Right hindlimb (tissue), 1 donor: ENCODE results near the gene NDUFV2.
"Not testable (repeated sequence)": the region's sequence is repeated elsewhere in the genome, so short reads cannot be mapped to it uniquely, and the experiment has no call there.

ENCODE experiments used
- DNase-seq: peaks from one replicate; pipeline ENCODE4 v3.0.0-alpha.2; 2018

Gene NDUFV2

DNA sequence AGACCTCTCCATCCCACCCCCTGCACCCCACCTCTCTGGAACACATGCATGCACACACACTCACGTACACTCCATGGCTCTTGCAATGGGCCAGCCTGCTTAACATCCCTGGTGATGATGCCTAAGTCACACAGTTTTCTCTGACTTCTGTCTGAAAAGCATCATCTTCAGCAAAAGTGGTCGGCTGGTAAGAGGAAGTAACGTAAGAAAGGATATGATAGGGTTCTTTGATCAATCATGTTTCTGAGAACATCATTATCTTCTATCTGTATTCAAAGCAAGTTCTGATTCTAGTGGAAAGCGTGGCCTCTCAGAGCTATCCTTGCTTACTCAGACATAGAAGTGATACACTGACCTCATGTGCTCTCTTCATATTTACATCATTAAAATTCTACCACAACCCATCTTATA is 11.4 kb upstream of the NDUFV2 start:
- DNase-seq: no peak

DNA sequence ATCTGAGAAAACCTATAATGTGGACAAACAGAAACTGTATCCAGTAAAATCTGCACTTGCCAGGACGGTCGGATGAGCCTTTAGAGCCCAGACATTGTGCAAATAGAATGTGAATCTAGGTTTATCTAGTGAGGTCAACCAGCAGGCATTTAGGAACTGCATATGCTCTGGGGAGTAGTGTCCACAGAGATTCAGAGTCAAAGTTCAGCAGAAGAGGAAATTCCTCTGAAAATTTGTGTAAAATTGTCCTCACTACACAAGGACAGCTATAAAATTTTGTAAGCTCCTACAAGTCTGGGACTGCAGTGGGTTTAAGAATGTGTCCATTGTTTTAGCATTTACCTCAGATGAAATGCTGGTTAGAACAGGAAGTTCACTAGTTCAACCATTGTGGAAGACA is 9.8 kb upstream of the NDUFV2 start:
- no peak for DNase-seq

DNA sequence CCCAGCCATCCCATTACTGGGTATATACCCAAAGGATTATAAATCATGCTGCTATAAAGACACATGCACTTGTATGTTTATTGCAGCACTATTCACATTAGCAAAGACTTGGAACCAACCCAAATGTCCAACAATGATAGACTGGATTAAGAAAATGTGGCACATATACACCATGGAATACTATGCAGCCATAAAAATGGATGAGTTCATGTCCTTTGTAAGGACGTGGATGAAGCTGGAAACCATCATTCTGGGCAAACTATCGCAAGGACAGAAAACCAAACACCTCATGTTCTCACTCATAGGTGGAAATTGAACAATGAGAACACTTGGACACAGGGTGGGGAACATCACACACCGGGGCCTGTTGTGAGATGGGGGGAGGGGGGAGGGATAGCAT is 9.4 kb upstream of the NDUFV2 start:
- not testable (repeated sequence) for DNase-seq

DNA sequence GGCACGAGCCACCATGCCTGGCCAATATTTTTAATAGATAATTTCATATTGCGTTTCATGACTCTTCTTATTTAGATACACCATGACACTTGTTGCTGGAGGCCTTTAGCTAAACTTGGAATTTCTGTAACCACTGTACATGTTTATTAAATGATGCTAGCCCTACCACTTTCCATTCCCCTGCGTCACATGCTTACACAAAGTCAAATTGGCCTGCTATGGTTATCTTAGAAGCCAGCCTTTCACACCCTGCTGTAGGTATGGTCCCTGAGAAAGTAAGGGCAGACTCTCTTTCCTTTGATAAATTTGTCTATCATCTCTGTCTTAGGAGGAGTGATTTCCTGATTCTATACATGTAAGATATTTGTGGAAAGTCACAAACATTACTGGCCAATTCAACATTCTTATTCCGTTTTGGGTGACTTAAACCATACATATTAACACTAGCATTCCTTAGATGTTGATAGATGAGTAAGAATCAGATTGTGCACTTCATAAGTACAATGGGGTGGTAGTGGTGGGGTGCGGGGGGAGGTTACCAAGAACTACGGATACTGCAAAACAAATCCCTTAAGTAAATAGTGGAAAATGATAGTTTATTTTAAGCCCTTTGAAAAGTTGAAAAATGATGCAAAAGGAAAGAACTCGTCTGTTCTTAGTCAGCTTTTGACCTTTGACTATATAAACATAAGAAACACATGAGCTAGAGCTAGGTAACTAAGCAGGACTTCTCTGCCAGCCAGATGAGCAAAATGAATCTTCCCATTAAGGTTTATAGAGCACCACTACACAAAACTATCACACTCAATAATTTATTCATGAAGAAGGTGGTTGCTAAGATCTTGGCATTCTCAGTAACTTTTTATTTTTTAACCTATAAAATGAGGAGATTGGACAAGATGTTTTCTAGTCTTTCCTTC is 7.9 kb upstream of the NDUFV2 start:
- no peak for DNase-seq

DNA sequence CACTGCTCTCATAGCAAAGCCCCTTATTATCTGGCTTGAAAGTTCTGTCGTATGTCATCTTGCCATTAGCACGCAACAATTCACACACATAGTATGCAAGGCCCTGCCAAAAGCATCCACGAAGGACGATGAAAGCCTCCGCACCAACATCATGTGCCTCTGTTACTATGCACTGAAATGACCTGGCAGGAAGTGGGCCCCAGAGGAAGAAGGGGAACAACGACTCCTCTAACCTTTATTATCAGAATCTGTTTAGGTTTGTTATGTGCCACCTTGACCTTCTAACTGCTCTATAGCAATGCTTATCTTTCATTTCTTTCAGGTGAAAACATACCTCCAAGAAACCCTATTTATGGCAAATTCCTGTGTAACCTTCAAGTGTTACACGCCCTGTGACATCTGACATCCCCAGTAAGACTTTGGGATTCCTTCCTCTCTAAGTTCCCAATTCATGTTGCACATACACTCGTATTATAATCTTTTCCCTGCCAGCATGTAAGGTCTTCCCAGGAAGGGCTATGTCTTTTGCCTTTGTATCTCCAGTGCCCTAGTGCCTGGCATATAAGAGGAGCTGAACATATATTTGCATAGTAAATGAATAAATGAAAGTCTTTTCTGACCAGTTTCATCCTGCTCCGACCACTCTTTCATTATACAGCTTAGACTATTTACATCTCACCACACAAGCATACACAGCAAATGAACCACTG is 7.0 kb upstream of the NDUFV2 start:
- DNase-seq: no peak

DNA sequence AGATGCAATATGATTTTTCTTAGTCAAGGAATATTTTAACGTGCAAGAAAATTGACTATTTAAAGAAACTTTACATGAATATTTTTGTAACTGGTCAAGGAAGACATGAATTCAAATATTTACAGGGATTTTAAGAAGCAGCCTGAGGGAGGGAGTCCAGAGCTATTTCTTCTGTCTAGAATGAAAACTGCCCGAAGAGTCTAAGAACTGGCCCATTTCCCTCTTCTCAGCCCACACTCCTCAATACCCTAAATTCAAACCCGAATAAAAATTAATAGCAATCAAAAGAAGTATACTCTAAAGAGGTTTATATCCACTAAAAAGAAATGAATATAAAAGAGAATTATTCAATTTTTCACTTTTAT is 6.5 kb upstream of the NDUFV2 start:
- DNase-seq: no peak

DNA sequence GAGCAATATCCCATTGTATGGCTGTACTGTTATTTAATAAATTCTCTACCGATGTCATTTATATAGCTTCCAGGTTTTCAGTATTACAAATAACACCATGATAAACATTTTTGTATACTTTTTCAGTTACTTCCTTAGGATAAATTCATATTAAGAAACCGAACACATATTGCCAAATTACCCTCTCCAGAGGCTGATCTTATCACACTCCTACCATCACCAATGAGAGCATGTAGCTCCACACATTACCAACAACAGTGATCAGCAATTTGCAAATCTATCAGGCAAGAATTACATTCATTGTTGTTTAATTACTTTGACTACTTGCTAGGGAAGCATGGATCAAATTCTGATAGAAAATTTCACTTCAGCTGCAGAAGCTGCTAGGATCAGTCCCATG is 5.8 kb upstream of the NDUFV2 start:
- no peak for DNase-seq

DNA sequence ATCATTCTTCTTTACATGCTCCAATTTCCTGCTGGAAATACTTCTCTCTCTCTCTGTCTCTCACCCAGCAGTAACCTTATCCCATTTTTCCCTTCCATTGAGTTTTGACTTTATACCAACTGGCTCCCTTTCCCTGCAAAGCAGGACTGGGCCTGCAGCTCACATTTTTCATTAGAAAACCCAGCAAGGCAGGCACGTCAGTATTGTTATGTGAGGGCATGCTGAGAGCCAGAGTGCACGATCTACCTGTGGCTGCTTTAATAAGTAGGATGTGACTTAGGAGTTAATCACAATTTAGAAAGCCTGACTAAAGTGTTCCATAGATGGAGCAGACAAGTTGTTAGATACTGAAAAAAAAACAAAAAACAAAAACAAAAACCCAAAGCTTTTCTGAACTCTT is 5.2 kb upstream of the NDUFV2 start:
- DNase-seq: no peak

DNA sequence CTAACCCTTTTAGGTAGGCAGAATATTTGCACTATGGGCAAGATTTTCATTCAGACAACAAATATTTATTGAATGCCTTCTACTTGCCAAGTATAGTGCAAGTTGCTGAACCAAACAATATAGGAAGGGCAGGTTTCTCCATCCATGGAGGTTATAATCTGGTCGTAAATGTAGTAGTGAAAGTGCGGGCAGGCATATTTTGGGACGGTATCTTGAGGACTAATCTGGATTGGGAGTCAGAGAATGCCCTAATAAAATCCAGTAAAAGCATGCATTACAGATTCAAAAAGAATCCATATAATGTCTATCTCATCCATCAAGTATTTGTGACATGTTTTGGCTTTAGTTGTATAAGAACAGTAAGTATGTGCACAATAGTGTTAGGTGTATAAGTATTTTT is 1.7 kb upstream of the NDUFV2 start:
- no peak for DNase-seq

DNA sequence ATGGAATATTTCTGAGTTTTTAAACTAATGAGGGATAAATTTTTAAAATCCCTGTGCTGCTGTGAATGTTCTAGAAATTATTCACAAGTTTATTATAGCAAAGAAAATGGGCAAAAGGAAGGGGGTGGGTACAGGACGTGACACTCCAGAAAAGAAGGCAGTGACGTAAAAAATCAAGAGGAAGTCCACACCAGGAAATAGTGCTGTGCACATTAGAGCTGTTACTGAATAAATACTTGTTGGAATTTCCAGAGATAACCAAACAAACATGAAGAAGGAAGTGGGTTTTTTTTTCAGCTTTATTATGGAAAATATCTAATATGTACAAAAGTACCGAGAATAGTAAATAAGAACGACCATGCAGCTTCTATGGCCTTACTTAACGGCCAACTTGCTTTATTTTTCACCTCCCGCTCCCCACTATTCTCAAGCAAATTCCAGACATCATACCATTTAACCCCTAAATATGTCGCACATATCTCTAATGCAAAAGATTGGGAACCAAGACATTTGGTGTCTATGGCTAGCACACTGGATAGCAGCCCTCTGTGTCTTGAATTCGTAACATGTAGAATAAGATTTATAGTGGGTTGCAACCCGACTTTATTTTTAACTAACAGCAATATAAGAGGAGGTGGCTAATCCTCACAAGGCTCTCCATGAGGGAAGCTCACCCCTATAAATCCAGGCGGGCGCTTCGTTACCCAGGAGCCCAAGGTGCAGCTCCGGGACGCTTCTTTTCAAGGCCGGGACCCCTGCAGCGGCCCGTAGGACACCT is 580 bp upstream of the NDUFV2 start:
- no peak for DNase-seq

DNA sequence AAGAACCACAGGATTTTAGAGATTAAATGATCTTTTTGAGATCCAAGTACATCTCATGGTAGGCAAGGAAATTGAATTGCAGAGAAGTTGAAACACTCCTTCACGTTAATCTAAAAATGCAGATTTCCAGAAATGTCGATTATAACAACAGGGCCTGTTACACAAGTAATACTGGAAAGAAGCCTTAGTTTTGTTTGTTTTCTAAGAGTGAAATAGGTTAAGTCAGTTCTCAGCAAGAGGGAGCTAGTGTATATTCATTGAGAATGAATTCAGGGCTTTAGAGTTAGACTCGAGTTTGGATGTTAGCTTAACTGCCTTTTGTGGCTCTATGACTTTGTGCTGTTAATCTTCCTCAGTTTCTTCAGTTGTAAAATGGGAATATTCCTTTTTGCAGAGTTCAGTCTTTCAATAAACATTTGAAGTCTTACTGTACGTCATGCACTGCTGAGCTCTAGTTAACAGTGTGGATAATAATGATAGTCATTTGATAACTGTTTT is 926 bp downstream of the NDUFV2 start:
- no peak for DNase-seq

DNA sequence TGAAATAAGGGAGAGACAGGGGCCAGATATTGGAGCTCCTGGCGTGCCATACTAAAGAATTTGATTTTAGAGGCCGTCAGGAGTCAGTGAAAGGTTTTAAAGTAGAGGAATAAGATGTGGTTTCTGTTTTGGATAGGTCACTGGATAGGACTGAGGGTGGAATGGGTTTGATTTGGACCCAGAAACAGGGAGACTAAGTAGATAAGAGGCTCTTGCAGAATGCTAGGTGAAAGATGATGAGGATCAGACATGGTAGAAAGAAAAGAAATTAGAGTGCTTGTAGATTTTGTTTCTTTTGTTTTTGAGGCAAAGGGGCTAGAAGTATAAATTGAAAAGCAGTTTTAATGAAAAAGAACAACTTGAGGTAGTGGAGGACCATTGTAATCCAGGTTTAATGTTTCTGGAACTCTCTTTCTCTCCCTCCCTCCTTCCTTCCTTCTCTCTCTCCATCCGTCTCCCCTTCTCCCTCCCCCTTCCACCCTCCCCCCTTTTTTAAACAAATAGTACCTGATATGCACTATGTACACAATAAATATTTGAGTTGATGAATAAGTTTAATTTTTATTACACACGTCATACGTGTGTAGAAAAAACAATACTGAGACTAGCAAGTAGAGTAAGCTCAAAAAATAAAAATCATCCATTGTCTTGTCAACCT is 1.9 kb downstream of the NDUFV2 start:
- no peak for DNase-seq

DNA sequence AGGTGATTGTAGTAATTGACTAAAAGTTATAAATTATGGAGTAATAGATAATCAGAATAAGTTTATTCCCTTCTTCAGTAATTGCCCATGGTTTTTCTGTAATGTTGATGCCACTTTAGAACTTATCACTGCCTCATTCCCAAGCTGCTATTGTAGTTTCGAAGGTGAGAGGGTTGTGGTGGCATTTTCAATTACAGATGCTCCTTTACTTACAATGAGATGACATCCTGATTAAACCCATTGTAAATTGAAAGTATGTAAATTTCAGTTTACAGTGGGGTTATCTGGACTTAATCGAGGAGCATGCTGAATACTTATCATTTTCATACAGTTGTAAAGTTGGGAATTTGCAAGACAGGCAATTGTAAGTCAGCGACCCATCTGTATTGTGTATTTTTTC is 2.9 kb downstream of the NDUFV2 start:
- DNase-seq: no peak

DNA sequence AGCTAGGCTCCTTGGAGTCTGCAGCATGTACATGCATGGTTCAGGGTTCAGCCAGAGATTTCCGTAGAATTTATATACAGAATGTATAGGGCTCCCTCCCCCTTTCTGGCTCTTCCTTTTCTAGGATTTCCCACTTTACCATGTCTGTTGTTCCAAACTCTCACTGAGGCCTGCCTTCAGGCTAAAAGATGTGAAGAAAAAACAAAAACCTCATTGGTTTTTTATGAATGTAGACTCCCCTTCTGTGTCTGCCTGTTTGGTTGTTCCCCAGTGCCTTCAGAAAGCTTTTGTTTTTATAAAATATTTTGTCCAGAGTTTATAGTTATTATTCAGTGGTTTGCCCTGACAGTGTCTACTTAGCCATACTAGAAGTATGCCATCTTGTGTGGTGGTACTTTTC is 3.6 kb downstream of the NDUFV2 start:
- DNase-seq: no peak

DNA sequence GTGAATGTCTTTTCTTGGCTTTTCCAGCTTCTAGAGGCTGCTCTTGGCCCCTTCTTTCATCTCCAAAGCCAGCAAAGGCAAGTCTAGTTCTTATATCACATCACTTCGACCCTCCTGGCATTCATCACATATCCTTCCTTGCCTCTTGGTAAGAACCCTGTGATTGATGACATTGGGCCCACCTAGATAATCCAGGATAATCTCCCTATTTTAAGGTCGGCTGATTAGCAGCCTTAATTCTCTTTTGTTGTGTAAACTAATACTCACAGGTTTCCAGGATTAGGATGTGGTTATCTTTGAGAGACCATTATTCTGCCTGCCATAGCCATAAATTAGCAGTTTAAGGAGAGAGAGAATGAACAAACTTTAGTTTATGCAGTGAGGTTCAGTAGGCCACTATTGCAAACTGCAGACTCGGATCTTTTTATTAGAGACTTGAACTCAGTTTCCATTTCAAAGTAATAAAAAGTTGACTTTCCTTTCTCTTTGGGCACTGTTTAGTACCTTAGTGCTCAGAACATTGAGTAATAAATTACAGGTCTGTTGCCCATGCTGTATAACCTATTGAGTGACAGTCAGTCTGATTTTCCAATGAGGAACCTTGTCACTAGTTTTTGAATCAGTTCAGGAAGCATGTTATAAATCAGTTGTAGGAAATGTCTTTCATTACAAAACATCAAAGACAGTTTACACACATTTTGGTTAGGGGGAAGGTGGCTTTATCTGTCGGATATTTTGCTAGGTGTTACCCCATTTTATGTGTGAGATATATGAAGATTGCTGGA is 4.5 kb downstream of the NDUFV2 start:
- DNase-seq: no peak

DNA sequence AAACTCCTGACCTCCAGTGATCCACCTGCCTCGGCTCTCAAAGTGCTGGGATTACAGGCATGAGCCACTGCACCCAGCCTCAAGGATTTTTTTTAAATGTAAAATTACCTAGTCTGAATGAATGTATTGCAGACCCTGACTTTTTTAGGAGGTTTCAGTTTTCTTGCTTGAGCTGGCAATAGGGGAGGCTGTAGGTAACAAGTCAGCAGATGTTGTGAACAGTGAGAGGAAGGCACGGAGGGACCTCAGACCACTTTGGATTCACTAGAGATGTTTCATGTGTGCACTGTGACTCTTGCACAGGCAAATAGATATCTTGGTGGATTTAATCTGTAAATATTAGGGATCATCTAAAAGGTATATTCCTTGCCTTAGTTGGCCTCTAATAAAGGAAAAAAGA is 6.4 kb downstream of the NDUFV2 start:
- DNase-seq: no peak

DNA sequence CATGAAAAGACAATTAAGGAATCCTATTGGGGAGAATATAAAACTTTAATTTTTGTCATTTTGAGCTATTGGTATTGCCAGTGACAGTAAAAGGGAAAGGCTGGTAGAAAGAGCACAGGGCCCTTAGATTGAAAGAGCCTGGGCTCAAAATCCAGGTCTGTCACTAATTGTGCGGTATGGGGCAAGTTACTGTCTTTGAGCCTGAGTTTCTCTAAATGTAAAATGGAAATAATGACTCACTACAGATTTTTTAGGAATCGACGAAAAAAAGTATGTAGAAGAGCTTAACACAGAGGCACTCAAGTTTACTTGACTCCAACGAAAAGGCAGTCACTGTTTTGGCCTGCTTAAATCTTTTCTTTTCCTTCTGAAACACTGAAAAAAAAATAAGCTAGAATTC is 7.0 kb downstream of the NDUFV2 start:
- DNase-seq: no peak

DNA sequence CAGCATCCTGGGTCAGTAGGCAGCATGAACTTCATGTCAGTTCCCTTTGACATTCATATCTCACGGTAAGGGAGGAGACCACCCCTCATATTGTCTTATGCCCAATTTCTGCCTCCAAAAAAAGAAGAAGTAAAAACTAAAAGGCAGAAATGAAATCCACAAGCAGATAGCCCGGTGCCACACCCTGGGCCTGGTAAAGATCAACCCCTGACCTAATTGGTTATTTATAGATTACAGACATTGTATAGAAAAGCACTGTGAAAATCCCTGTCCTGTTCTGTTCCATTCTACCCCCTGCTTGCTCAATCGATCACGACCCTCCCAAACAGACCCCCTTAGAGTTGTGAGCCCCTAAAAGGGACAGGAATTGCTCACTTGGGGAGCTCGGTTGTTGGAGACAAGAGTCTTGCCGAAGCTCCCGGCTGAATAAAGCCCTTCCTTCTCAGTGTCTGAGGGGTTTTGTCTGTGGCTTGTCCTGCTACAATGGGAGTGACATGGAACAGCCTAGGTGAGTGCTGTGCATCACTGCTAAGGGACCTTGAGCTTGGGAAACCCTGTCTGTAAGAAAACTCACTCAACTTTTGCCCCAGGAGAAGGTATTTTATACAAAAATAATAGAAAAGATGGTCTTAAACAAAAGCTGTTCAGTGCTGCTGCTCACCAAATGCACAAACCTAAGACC is 11.1 kb downstream of the NDUFV2 start:
- no peak for DNase-seq

DNA sequence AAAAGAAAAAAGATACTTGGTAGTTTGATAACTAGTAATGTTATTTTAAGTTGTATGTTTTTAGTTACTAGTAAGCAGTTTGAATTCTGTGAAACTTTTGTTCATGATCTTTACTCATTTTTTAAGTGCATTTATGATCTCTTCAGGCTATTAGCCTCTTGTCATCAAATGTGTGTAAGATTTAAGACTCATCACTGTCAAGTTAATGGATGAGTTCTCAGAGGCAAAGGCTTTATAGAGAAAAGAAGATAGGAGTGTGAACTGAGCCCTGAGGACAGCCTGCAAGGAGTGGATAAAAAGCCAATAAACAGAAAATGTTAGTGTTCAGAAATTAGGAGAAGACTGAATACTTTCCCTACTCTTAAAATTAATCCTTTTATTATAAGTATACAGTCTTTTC is 13.5 kb downstream of the NDUFV2 start:
- no peak for DNase-seq

DNA sequence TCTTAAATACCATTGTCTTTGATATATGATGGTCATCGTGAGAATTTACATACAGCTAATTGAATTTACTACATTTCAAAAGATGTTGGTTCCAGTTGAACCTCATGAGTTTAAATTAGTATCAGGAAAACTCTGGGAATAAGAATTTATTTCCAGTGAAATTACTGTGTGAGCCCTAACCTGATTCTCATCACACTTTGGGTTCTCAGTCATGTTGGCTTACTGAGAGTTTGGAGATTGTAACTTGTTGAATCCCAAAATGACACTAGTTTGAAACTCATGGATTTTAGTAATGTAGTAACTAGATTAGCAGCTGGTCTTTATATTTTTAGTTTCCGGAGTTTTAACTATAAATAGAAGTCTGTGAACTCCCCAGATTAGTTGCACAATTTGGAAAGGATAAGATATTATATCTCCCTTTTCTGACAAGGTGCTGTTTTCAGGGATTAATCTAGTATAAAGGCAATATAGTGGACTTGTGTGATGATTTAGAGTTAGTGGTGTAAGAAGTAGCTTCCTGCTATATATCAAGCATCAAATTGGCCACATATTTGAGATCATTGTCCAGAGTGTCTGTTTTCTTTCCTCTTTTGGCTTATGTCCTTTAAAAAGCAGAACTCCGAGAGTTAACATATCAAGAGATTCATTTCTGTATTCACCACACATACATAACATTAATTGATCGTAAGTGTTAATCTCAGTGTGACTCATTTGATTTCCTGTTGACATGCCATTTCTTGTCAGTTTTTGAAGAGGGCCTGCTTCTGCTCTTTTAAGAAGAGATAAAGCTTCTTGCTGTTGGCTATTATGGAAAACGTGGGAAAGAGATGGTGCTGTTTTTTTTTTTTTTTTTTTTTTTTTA is 15.7 kb downstream of the NDUFV2 start:
- DNase-seq: no peak

DNA sequence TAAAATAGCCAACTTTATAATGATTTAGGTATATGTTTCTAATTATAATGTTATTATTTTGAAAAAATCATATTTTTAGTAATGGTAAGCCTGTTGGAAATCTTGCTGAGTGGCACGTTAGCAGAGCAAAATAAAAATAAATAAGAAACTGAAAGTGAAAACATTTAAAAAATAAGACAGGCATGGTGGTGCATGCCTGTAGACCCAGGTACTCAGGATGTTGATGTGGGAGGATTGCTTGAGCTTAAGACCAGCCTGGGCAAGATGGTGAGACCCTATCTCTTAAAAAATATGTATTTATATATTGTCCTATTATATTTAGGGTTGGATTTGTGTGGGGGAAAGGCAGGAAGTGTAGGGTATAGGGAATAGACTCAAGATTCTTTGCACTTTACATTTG is 18.3 kb downstream of the NDUFV2 start:
- no peak for DNase-seq
